GM21737 (cell line): ENCODE data around the gene CAMKMT.

ENCODE experiments used
- ATAC-seq: cut with Tn5 transposase; IDR thresholded peaks from one replicate; pipeline ENCODE4 v1.9.1; 2021; ENCODE audit warnings: mild to moderate bottlenecking, moderate library complexity; ENCODE audit not compliant: unreplicated experiment

CAMKMT gene

GRCh38 chr2:44723921-44724320 is 362.2 kb downstream of the CAMKMT start:
- ATAC-seq, result no peak

- ATAC-seq, result no peak
These were observed 368.8 kb downstream of the CAMKMT start for GRCh38 chr2:44730593-44730992.

- ATAC-seq, result peak; percentile 91
These were observed 369.8 kb downstream of the CAMKMT start for GRCh38 chr2:44731505-44731904.

- ATAC-seq, result no peak
These were observed 374.7 kb downstream of the CAMKMT start for GRCh38 chr2:44736270-44736942.

GRCh38 chr2:44740678-44741077 is 378.9 kb downstream of the CAMKMT start:
- no peak for ATAC-seq

- no peak for ATAC-seq
These were observed 379.8 kb downstream of the CAMKMT start for GRCh38 chr2:44741507-44741906.

GRCh38 chr2:44742057-44742456 is 380.3 kb downstream of the CAMKMT start:
- ATAC-seq, result no peak

GRCh38 chr2:44743473-44743872 is 381.7 kb downstream of the CAMKMT start:
- ATAC-seq, result no peak

- ATAC-seq, result no peak
These were observed 383.5 kb downstream of the CAMKMT start for GRCh38 chr2:44744961-44745892.

GRCh38 chr2:44745922-44746766 is 384.4 kb downstream of the CAMKMT start:
- no peak for ATAC-seq

- no peak for ATAC-seq
These were observed 385.3 kb downstream of the CAMKMT start for GRCh38 chr2:44746856-44747615.

GRCh38 chr2:44747794-44748193 is 386.0 kb downstream of the CAMKMT start:
- ATAC-seq, result no peak

GRCh38 chr2:44751754-44752479 is 390.2 kb downstream of the CAMKMT start:
- no peak for ATAC-seq

GRCh38 chr2:44752761-44753160 is 391.0 kb downstream of the CAMKMT start:
- no peak for ATAC-seq

GRCh38 chr2:44753552-44754285 is 392.0 kb downstream of the CAMKMT start:
- no peak for ATAC-seq

GRCh38 chr2:44758591-44758990 is 396.8 kb downstream of the CAMKMT start:
- ATAC-seq, result no peak

GRCh38 chr2:44759823-44760222 is 398.1 kb downstream of the CAMKMT start:
- ATAC-seq, result no peak

- ATAC-seq, result no peak
These were observed 401.6 kb downstream of the CAMKMT start for GRCh38 chr2:44763275-44763782.

GRCh38 chr2:44766220-44766619 is 404.5 kb downstream of the CAMKMT start:
- ATAC-seq, result no peak
